Measurements from ENCODE around the gene BTN3A1.

- no peak for TF ChIP-seq EZH2 (IDR thresholded peaks at IDR 0.05; ENCODE audit: borderline replicate concordance, low read length)
- TF ChIP-seq CTCF (conservative IDR thresholded peaks at IDR 0.05 in 1 of 2, IDR thresholded peaks at IDR 0.05 in 1 of 2; ENCODE audit: extremely low read depth in 1 of 2, insufficient read depth in 1 of 2, low read depth in 1 of 2, low read length in 2 of 2), result no peak
Measured at GRCh38 chr6:26416288-26416687, 14.2 kb downstream of the BTN3A1 start.
